ENCODE measurements around the gene DSP.

DNA sequence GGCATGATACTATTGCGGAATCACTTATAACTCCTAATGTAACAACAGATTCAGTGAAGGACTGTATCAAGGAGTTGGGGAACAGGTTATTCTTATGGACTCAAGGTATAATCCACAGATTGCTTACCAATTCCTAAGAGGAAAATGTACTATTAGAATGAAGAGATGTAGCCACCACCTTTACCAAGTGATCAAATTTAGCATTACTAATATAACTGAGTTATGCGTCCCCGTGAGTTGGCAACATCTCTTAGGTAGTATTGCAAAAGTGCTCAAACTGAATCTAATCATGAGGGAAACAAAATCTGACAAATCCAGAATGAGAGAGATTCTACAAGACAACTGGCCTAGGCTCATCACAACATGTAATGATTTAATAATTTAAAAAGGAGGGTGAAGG lies 47.8 kb downstream of the DSP start:
- TF ChIP-seq, protein P1, sequence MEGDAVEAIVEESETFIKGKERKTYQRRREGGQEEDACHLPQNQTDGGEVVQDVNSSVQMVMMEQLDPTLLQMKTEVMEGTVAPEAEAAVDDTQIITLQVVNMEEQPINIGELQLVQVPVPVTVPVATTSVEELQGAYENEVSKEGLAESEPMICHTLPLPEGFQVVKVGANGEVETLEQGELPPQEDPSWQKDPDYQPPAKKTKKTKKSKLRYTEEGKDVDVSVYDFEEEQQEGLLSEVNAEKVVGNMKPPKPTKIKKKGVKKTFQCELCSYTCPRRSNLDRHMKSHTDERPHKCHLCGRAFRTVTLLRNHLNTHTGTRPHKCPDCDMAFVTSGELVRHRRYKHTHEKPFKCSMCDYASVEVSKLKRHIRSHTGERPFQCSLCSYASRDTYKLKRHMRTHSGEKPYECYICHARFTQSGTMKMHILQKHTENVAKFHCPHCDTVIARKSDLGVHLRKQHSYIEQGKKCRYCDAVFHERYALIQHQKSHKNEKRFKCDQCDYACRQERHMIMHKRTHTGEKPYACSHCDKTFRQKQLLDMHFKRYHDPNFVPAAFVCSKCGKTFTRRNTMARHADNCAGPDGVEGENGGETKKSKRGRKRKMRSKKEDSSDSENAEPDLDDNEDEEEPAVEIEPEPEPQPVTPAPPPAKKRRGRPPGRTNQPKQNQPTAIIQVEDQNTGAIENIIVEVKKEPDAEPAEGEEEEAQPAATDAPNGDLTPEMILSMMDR (IDR thresholded peaks at IDR 0.05 in 8 of 11, conservative IDR thresholded peaks at IDR 0.05 in 3 of 11), result no peak
- no peak for TF ChIP-seq POLR2A (IDR thresholded peaks at IDR 0.05)

All from spleen (tissue), 7 donors.